ENCODE measurements around the gene FNIP2.
"Not testable (repeated sequence)": the region's sequence is repeated elsewhere in the genome, so short reads cannot be mapped to it uniquely, and the experiment has no call there.

The FNIP2 gene

GRCh38 chr4:158825433-158826036, 56.7 kb downstream of the FNIP2 start:
- Histone ChIP-seq H3K4me3 (ENCODE audit: low read depth, low read length) (no peak overlapping the region), H3K36me3 (no peaks in the 10 kb centered on the region), H3K4me1 (peaks cover 28% of the 10 kb centered on the region), H3K9me3 (no peaks in the 10 kb centered on the region), H3K27me3 (no peaks in the 10 kb centered on the region)
- TF ChIP-seq CTCF (IDR thresholded peaks at IDR 0.05; ENCODE audit: low read depth, low read length), result no peak
- DNase-seq, result no peak

GRCh38 chr4:158826057-158826456, 57.2 kb downstream of the FNIP2 start:
- H3K27me3 ChIP-seq, result no peaks in the 10 kb centered on the region

GRCh38 chr4:158826882-158827281, 58.1 kb downstream of the FNIP2 start:
- H3K36me3 ChIP-seq, result no peaks in the 10 kb centered on the region
- H3K4me1 ChIP-seq, result peaks cover 28% of the 10 kb centered on the region
- no peak for TF ChIP-seq CTCF (IDR thresholded peaks at IDR 0.05; ENCODE audit: low read depth, low read length)
- H3K9me3 ChIP-seq, result no peaks in the 10 kb centered on the region
- no peaks in the 10 kb centered on the region for H3K27me3 ChIP-seq
- DNase-seq, result no peak
- H3K4me3 ChIP-seq (ENCODE audit: low read depth, low read length), result no peak overlapping the region

More at GRCh38 chr4:158826057-158826456, 57.2 kb downstream of the FNIP2 start:
- no peak for DNase-seq
- H3K9me3 ChIP-seq, result no peaks in the 10 kb centered on the region
- H3K4me1 ChIP-seq, result peaks cover 28% of the 10 kb centered on the region
- no peak overlapping the region for H3K4me3 ChIP-seq (ENCODE audit: low read depth, low read length)
- no peaks in the 10 kb centered on the region for H3K36me3 ChIP-seq
- TF ChIP-seq CTCF (IDR thresholded peaks at IDR 0.05; ENCODE audit: low read depth, low read length), result no peak

- no peaks in the 10 kb centered on the region for H3K36me3 ChIP-seq
- DNase-seq, result no peak
- no peaks in the 10 kb centered on the region for H3K27me3 ChIP-seq
- no peak for TF ChIP-seq CTCF (IDR thresholded peaks at IDR 0.05; ENCODE audit: low read depth, low read length)
- no peak overlapping the region for H3K4me3 ChIP-seq (ENCODE audit: low read depth, low read length)
- H3K4me1 ChIP-seq, result peaks cover 28% of the 10 kb centered on the region
- H3K9me3 ChIP-seq, result no peaks in the 10 kb centered on the region
These were observed 58.7 kb downstream of the FNIP2 start for GRCh38 chr4:158827543-158827981.

GRCh38 chr4:158828151-158828550, 59.3 kb downstream of the FNIP2 start:
- not testable (repeated sequence) for DNase-seq; H3K4me3 ChIP-seq (ENCODE audit: low read depth, low read length); H3K27me3 ChIP-seq; H3K36me3 ChIP-seq; H3K9me3 ChIP-seq
- peaks cover 28% of the 10 kb centered on the region for H3K4me1 ChIP-seq

- TF ChIP-seq CTCF (IDR thresholded peaks at IDR 0.05; ENCODE audit: low read depth, low read length), result no peak
These were observed 60.4 kb downstream of the FNIP2 start for GRCh38 chr4:158829254-158829653.

More at GRCh38 chr4:158829254-158829653, 60.4 kb downstream of the FNIP2 start:
- Histone ChIP-seq H3K9me3 (no peaks in the 10 kb centered on the region), H3K27me3 (no peaks in the 10 kb centered on the region), H3K36me3 (no peaks in the 10 kb centered on the region), H3K4me1 (peaks cover 28% of the 10 kb centered on the region), H3K4me3 (ENCODE audit: low read depth, low read length) (no peak overlapping the region)
- DNase-seq, result no peak

Data from BE2C (cell line).